ENCODE data around the gene CHRM3.

GRCh38 chr1:239427712-239428111, 41.3 kb downstream of the CHRM3 start:
- TF ChIP-seq, protein P1, sequence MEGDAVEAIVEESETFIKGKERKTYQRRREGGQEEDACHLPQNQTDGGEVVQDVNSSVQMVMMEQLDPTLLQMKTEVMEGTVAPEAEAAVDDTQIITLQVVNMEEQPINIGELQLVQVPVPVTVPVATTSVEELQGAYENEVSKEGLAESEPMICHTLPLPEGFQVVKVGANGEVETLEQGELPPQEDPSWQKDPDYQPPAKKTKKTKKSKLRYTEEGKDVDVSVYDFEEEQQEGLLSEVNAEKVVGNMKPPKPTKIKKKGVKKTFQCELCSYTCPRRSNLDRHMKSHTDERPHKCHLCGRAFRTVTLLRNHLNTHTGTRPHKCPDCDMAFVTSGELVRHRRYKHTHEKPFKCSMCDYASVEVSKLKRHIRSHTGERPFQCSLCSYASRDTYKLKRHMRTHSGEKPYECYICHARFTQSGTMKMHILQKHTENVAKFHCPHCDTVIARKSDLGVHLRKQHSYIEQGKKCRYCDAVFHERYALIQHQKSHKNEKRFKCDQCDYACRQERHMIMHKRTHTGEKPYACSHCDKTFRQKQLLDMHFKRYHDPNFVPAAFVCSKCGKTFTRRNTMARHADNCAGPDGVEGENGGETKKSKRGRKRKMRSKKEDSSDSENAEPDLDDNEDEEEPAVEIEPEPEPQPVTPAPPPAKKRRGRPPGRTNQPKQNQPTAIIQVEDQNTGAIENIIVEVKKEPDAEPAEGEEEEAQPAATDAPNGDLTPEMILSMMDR (conservative IDR thresholded peaks at IDR 0.05): no peak
- TF ChIP-seq ZFX (IDR thresholded peaks at IDR 0.05): no peak

All from C4-2B (cell line).